Cardiac fibroblast (primary cell): ENCODE results near the gene ALDH7A1.

ENCODE experiments used
- DNase-seq, 2 donors: peaks; one replicate each; pipeline versions ENCODE4 v3.0.0 to v3.0.0-alpha.2; 2010; ENCODE audit warnings: low read depth in 2 of 2
- H3K4me3 ChIP-seq, 2 donors: replicated peaks in 1 of 2; 1 replicate in 1 of 2; 2 replicates in 1 of 2; pipeline ENCODE4 v1.5.1; 2011; ENCODE audit warnings: low read depth in 2 of 2, low read length in 2 of 2, mild to moderate bottlenecking in 2 of 2, moderate library complexity in 1 of 2
- CTCF ChIP-seq: IDR thresholded peaks from one replicate; pipeline ENCODE4 v1.5.1; 2011; ENCODE audit warnings: low read depth, mild to moderate bottlenecking, low read length, inconsistent platforms

ALDH7A1 gene

GRCh38 chr5:126536874-126537273, 58.1 kb downstream of the ALDH7A1 start:
- TF ChIP-seq CTCF: peak; percentile 33
- no peak overlapping the region for H3K4me3 ChIP-seq
- DNase-seq: peak; percentile 28 to 32

GRCh38 chr5:126535856-126536545, 59.0 kb downstream of the ALDH7A1 start:
- no peak for TF ChIP-seq CTCF
- DNase-seq: no peak
- H3K4me3 ChIP-seq: no peak overlapping the region

GRCh38 chr5:126534553-126534952, 60.5 kb downstream of the ALDH7A1 start:
- DNase-seq: no peak
- no peak overlapping the region for H3K4me3 ChIP-seq
- TF ChIP-seq CTCF: no peak

DNA sequence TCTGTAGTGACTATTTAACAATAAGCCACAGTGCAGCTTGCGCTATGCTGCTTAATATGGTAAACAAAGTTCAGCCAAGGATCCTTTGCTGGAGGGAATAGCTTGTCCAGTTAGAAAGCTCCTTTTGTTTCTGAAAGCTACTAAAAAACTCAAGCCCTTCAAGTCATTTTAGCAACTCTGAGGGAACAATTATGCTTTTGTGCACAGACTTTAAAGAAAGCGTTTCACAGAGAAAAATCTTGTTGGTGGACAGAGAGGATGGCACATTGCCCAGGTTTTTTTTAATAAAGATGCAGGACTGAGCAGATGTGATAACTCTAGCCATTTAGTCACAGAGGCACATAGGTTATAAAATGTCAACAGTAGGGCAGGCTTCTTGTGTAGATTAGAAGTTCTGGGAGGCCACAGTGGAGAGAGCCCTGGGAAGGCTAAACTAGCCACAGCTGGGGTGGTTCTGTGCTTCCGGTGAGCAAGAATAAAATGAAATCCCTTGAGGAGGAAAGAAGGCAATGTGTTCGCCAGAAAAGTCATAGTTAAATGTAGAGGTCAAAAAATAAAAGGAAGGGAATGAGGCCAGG, 63.4 kb downstream of the ALDH7A1 start:
- no peak overlapping the region for H3K4me3 ChIP-seq
- peak; percentile 43 to 66 for DNase-seq
- no peak for TF ChIP-seq CTCF

DNA sequence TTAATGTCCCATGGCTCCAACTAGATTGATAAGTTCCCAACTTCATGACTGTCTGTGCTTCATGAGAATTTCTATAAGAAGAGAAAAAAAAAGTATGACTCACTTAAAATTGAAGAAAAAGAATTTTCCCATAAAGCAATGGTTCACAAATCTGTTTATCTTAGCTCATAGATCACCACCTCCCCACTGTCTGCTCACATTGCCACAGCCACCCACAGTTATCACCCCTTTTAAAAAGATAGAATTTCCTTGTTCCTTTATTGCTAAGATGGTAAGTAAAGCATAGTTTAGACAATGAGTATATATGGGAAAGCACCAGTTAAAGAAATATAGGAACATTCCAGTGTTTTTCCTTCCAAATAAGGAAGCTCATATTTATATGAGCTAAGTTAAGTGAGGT, 67.1 kb downstream of the ALDH7A1 start:
- H3K4me3 ChIP-seq: no peak overlapping the region
- DNase-seq: peak in 1 of 2 donors; percentile 70
- TF ChIP-seq CTCF: no peak

DNA sequence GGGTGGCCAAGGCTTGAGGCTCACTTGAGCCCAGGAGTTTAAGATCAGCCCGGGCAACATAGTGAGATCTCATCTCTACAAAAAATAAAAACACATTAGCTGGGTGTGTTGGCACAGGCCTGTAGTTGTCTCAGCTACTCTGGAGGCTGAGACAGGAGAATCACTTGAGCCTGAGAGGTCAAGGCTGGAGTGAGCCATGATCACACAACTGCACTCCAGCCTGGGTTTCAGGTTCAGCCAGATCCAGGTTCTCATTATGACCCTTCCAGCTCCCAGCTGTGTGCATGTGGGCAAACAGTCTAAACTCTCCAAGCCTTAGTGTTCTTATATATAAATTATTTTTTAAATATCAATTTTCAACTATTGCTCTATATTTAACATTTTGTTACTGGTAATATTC, 67.9 kb downstream of the ALDH7A1 start:
- H3K4me3 ChIP-seq: no peak overlapping the region
- no peak for DNase-seq
- TF ChIP-seq CTCF: no peak

GRCh38 chr5:126526493-126526892, 68.5 kb downstream of the ALDH7A1 start:
- H3K4me3 ChIP-seq: no peak overlapping the region
- no peak for TF ChIP-seq CTCF
- DNase-seq: no peak
